HCT116 (cell line): ENCODE data around the gene SKAP1.

ENCODE experiments used
- CTCF ChIP-seq, 3 experiments: fragments of 200-600 bp in 1 of 3; sonication (generic) in 1 of 3; IDR thresholded peaks in 2 of 3; conservative IDR thresholded peaks in 1 of 3; 2 replicates each; pipeline ENCODE4 v1.5.1; 2012 to 2017; ENCODE audit warnings: low read depth in 2 of 3, low read length in 2 of 3, antibody characterized with exemption in 1 of 3, borderline replicate concordance in 1 of 3, control low read depth in 1 of 3, mild to moderate bottlenecking in 1 of 3, mixed read lengths in 1 of 3, mixed run types in 1 of 3, moderate library complexity in 1 of 3; ENCODE audit not compliant: insufficient read depth in 1 of 3
- EZH2 ChIP-seq: fragments of 200-600 bp; sonication (generic); IDR thresholded peaks from 2 replicates; pipeline ENCODE4 v1.6.1; 2017; ENCODE audit warnings: antibody characterized with exemption, mixed run types
- POLR2A ChIP-seq: IDR thresholded peaks from 2 replicates; pipeline ENCODE4 v1.7.0; 2011; ENCODE audit warnings: borderline replicate concordance; ENCODE audit not compliant: insufficient read depth, insufficient read length; ENCODE audit errors: extremely low read depth
- POLR2AphosphoS5 ChIP-seq: IDR thresholded peaks from 2 replicates; pipeline ENCODE4 v1.6.1; 2011; ENCODE audit warnings: mild to moderate bottlenecking, low read depth, low read length, moderate library complexity
- TCF7L2 ChIP-seq: IDR thresholded peaks from 2 replicates; pipeline ENCODE4 v1.7.0; 2011; ENCODE audit warnings: borderline replicate concordance, inconsistent platforms; ENCODE audit not compliant: insufficient read depth, insufficient read length; ENCODE audit errors: extremely low read depth
- ZBTB33 ChIP-seq: IDR thresholded peaks from 2 replicates; pipeline ENCODE4 v1.6.1; 2011; ENCODE audit warnings: mild to moderate bottlenecking, low read length, moderate library complexity; ENCODE audit not compliant: insufficient replicate concordance; ENCODE audit errors: extremely low read depth

GRCh38 chr17:48375356-48375755, 54.7 kb downstream of the SKAP1 start:
- TF ChIP-seq CTCF (IDR thresholded peaks at IDR 0.05 in 2 of 3, conservative IDR thresholded peaks at IDR 0.05 in 1 of 3; ENCODE audit: borderline replicate concordance in 1 of 3, insufficient read depth in 1 of 3, low read depth in 2 of 3, low read length in 2 of 3) (no peak), TCF7L2 (no peak), EZH2 (no peak), POLR2A (no peak), POLR2AphosphoS5 (no peak), ZBTB33 (no peak)
